CD4-positive, alpha-beta T cell treated with Interleukin-4 for 1 hour (primary cell): ENCODE measurements around the gene ADAM22.
"Not testable (repeated sequence)": the region's sequence is repeated elsewhere in the genome, so short reads cannot be mapped to it uniquely, and the experiment has no call there.

Experiments used
- DNase-seq, 2 donors: peaks; one replicate each; pipeline ENCODE4 v3.0.0-alpha.2; 2020 to 2022

The ADAM22 gene, protein sequence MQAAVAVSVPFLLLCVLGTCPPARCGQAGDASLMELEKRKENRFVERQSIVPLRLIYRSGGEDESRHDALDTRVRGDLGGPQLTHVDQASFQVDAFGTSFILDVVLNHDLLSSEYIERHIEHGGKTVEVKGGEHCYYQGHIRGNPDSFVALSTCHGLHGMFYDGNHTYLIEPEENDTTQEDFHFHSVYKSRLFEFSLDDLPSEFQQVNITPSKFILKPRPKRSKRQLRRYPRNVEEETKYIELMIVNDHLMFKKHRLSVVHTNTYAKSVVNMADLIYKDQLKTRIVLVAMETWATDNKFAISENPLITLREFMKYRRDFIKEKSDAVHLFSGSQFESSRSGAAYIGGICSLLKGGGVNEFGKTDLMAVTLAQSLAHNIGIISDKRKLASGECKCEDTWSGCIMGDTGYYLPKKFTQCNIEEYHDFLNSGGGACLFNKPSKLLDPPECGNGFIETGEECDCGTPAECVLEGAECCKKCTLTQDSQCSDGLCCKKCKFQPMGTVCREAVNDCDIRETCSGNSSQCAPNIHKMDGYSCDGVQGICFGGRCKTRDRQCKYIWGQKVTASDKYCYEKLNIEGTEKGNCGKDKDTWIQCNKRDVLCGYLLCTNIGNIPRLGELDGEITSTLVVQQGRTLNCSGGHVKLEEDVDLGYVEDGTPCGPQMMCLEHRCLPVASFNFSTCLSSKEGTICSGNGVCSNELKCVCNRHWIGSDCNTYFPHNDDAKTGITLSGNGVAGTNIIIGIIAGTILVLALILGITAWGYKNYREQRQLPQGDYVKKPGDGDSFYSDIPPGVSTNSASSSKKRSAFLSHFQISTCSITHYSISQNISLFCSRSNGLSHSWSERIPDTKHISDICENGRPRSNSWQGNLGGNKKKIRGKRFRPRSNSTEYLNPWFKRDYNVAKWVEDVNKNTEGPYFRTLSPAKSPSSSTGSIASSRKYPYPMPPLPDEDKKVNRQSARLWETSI

DNA sequence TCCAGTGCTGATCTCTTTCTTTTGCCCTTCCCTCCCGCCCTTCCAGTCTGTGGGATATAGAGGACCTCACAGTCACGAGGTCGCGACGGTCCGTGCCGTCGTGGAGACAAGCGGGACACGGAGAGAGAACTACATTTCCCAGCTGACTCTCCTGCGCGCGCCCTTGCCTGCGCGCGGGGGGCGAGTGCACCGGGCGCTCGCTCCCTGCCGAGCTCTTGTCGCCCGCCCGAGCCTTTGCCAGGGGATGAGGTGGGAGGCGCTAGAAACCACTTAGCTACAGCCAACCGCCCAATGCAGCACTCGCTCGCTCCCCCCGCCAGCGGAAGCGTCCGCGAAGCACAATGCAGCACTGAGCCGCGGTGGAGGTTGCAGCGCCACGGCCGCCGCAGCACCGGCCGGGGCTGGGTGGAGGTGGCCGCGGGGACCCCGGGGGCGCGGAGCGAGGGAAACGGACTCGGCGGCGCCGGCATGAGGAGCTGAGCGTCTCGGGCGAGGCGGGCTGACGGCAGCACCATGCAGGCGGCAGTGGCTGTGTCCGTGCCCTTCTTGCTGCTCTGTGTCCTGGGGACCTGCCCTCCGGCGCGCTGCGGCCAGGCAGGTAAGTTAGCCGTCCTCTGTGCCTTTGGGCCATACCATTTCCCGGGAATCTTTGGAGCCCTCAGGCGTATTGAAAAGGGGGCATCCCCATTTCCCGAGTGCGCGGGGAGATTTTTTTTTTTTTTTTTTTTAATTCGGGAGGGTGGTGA is at the start of gene ADAM22:
TSS of gene ADAM22 (plus strand) at position 299 of the 746 bp plus-strand sequence. CDS start at position 514, 215 bp downstream.
- peak; percentile 87 to 88 for DNase-seq

GRCh38 chr7:87885018-87885417 is 49.0 kb upstream of the ADAM22 start:
- no peak for DNase-seq

- DNase-seq, result peak in 1 of 2 donors; percentile 65
These were observed 47.2 kb upstream of the ADAM22 start for GRCh38 chr7:87886875-87887274.

DNA sequence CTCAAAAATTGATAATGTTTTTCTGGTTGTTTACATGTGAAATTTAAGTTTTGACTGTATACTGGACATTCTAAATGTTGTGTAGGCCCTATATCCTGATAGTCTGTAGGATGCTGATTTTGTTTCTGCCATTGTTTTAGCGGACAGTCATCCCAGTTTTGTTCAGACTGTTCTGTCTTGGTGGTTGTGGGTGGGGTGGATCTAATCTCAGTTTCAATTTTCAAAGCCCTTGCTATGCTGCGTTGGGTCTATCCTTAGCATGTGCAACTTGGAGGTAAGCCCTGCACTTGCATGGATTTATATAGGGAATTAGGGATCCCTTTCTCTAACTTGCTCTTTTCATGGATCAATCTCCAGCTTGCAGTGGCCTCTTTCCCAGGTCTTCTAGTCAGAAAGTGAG is 38.7 kb upstream of the ADAM22 start:
- DNase-seq, result no peak

GRCh38 chr7:87899255-87899654 is 34.8 kb upstream of the ADAM22 start:
- DNase-seq, result no peak

DNA sequence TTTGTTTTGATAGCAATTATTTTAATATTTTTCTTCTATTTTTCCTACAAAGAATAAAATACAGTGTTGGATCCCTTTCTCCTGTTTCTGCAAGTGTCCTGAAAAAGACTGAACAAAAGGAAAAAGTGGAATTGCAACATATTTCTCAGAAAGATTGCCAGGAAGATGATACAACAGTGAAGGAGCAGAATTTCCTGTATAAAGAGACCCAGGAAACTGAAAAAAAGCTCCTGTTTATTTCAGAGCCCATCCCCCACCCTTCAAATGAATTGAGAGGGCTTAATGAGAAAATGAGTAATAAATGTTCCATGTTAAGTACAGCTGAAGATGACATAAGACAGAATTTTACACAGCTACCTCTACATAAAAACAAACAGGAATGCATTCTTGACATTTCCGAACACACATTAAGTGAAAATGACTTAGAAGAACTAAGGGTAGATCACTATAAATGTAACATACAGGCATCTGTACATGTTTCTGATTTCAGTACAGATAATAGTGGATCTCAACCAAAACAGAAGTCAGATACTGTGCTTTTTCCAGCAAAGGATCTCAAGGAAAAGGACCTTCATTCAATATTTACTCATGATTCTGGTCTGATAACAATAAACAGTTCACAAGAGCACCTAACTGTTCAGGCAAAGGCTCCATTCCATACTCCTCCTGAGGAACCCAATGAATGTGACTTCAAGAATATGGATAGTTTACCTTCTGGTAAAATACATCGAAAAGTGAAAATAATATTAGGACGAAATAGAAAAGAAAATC is 26.7 kb upstream of the ADAM22 start:
- DNase-seq, result not testable (repeated sequence)

DNA sequence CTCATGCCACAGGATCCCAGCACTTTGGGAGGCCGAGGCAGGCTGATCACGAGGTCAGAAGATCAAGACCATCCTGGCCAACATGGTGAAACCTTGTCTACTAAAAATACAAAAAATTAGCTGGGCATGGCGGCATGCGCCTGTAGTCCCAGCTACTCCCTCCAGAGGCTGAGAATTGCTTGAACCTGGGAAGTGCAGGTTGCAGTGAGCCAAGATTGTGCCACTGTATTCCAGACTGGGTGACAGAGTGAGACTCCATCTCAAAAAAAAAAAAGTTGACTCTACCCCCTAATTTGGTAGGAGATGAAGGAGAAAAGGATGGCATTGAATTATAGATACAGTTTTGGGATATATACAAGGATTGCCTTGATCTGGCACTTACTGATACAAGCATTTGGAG is 25.2 kb upstream of the ADAM22 start:
- not testable (repeated sequence) for DNase-seq

DNA sequence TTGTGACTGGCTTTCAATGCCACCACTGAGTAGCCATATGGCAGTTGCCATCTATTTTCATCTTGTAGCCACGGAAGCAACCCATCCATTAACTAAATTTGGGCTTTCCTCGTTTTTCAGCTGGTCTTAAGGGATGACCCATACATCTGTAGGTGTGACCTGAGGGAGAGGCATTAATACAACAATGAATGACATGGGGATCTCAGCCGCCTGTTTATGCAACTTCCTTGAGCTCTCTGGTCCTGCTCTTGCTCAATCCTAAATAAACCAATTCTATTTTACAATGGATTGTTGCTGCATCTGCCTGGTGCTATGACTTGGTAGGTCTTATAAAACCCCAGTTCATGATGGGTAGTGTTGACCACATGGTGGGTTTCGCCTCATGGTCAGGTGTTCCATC is 21.9 kb upstream of the ADAM22 start:
- DNase-seq, result no peak

DNA sequence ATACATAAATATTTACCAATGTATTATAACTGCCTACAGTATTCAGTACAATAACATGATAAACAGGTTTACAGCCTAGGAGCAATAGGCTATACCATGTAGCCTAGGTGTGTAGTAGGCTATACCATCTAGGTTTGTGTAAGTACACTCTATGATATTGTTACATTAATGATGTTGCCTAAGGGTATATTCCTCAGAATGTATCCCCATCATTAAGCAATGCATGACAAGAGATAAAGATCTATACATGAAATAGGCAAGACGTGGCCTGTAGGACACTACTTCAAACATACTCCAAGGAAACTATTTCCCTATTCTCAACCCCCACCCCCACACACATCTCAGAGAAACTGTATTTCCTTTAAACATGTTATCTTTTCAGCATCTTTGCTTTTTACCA is 15.3 kb upstream of the ADAM22 start:
- DNase-seq, result no peak

DNA sequence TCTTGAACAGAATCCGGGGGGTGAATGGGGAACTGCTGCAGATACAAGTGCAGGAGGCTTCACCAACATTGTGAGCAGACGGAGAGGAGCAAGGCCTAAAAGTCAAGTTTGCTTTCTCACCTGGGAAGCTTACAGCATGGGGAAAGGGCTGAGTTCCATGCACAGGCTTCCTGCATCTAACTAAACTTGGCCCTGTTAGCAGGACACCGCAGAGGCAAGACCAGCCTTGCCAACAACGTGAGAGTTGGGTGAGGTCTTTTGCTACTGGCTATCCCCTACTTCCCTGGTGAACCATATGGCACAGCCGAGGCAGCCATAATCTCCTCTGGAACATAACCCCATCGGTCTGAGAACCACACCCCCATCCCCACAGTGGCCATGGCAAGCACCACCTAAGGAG is 14.2 kb upstream of the ADAM22 start:
- DNase-seq, result no peak

DNA sequence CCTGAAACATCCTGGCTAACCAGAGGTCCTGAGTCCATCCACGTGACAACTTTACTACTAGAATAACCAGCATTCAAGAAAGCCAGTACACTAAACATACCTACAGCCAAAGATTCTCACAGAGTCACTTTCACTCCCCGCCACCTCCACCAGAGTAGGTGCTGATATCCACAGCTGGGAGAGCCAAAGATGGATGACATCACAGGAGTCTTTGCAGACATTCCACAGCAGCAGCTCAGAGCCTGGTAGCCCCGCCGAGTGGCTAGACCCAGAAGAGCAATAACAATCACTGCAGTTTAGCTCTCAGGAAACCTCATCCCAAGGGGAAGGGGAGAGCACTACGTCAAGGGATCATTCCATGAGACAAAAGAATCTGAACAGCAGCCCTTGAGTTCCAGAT is 13.5 kb upstream of the ADAM22 start:
- DNase-seq, result no peak

- DNase-seq, result not testable (repeated sequence)
These were observed 11.2 kb upstream of the ADAM22 start for GRCh38 chr7:87922759-87923395.

- no peak for DNase-seq
These were observed 7.2 kb upstream of the ADAM22 start for GRCh38 chr7:87926581-87927461.

DNA sequence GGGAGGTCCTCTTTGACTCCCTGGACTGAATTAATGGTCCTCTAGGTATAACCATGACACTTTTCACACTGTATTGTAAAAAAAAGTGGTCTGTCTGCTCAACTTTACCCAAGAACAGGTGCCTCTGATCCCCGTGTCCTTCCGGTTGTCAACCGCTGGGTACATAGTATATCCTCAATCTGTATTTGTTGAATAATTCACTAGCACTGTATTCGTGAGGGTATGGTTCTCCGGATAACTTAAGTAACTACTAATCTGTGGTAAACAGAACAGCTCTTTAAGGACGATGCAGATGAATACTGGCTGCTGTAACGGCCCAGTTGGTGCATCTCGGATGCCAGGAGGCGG is 472 bp upstream of the ADAM22 start:
- DNase-seq, result no peak

DNA sequence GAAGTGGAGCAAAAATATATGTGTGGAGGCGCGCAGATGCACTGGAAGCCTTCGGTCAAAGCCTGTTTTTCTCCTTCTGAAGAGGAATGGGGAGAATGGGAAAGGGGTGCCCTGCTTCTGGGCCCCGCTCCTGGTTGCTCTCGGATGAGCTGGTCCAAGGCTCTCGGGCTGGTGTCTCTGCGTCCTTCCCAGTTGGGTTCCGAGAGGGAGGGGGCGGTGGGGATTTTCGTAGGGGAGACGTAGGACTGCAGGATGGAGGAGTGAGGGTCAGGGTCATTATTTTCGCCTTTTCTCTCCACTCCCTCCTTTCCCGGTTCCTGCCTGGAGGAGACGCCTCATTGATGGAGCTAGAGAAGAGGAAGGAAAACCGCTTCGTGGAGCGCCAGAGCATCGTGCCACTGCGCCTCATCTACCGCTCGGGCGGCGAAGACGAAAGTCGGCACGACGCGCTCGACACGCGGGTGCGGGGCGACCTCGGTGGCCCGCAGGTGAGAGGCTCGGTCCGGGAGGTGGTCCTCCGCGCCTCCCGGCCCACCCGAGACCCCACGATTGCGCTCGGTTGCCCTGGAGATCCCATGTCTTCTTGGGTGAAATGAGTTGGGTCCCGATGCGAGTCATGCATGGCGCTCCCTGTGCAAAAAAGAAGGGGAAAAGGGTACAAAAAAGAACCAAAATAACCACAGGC is 790 bp downstream of the ADAM22 start:
- peak in 1 of 2 donors; percentile 15 for DNase-seq

DNA sequence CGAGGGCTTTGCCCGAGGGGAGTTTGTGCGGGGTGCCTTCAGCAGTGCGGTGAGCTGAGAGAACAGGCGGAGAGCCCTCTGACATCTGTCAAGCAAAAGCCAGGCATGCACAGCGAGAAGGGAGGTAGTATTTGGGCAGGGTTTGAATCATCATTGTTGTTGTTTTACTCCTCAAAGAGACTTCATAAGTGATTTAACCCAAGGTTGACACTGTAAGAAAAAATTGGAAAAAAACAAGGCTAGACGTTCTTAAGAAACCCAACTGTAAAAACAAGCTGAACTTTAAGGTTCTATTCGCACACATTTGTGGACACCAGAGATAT is 1.3 kb downstream of the ADAM22 start:
- no peak for DNase-seq

- no peak for DNase-seq
These were observed 7.1 kb downstream of the ADAM22 start for GRCh38 chr7:87941138-87941537.

- no peak for DNase-seq
These were observed 10.5 kb downstream of the ADAM22 start for GRCh38 chr7:87944547-87944946.

GRCh38 chr7:87945926-87946325 is 11.9 kb downstream of the ADAM22 start:
- DNase-seq, result not testable (repeated sequence)

DNA sequence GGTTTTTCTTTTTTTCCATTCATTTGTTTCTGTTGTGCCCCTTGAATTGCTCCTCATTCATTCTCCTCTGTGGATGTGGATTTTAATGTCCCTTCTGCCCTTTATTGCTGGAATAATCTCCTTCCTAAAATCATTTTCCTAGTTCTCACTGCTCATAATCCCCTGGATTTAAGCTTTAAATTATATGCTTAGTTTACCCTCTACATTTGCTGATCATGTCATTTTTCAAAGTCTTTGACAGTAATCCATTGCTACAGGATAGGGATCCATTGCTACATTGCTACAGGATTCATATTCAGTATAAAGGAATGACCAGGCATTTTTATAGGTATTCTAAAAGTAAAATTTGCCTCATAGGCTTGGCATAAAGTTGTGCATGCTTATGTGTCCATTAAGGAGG is 14.3 kb downstream of the ADAM22 start:
- DNase-seq, result no peak
